Chondrocyte (in vitro differentiated cells): Measurements from ENCODE around the gene LIG3. TPM values are rescaled to one million over a fixed set of nuclear protein-coding genes. Genes with fewer than 3 reads are reported as not detected.

Experiments
- DNase-seq: peaks from one replicate; pipeline ENCODE4 v3.0.0; 2021; ENCODE audit warnings: mixed read lengths, low spot score
- H3K27ac Mint-ChIP-seq: one replicate; pipeline ENCODE4 v1.8.0; 2021; ENCODE audit warnings: mild to moderate bottlenecking, moderate library complexity, mixed read lengths; ENCODE audit not compliant: unreplicated experiment
- H3K27me3 Mint-ChIP-seq: 2 replicates; pipeline ENCODE4 v1.8.0; 2021; ENCODE audit warnings: low read depth, mixed read lengths
- H3K36me3 Mint-ChIP-seq: 2 replicates; pipeline ENCODE4 v1.8.0; 2021; ENCODE audit warnings: low read depth, mixed read lengths
- H3K4me1 Mint-ChIP-seq: 2 replicates; pipeline ENCODE4 v1.8.0; 2021; ENCODE audit warnings: low read depth, mild to moderate bottlenecking, mixed read lengths
- H3K4me3 Mint-ChIP-seq: one replicate; pipeline ENCODE4 v1.8.0; 2021; ENCODE audit warnings: mild to moderate bottlenecking, moderate library complexity, mixed read lengths; ENCODE audit not compliant: unreplicated experiment
- H3K9me3 Mint-ChIP-seq: 2 replicates; pipeline ENCODE4 v1.8.0; 2021; ENCODE audit warnings: low read depth, mixed read lengths
- CTCF ChIP-seq: fragments of 200-600 bp; sonication (generic); IDR thresholded peaks from 2 replicates; pipeline ENCODE4 v1.5.0; 2021; ENCODE audit warnings: antibody characterized with exemption, mild to moderate bottlenecking, moderate library complexity
- total RNA-seq: library from RNA; stranded (reverse); gene quantifications from 3 replicates; pipeline ENCODE4 v1.2.1, GENCODE V29; 2021

The LIG3 gene
- total RNA-seq, 1 donor from 2014 or later = 26.0 TPM

GRCh38 chr17:35048685-35049379 lies 68.5 kb downstream of the LIG3 start:
- H3K9me3 Mint-ChIP-seq = no peaks in the 10 kb centered on the region

DNA sequence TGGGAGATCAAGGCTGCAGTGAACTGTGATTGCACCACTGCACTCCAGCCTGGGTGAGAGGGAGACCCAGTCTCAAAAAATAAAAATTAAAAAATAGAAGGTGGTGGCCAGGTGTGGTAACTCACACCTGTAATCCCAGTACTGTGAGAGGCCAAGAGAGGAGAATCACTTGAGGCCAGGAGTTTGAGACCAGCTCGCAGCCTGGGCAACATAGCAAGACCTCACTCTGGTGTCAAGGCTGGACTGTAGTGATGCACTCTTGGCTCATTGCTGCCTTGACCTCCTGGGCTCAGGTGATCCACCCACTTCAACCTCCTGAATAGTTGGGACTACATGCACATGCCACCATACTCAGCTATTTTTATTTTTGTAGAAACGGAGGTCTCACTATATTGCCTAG lies 69.9 kb downstream of the LIG3 start:
- Mint-ChIP-seq H3K36me3 (peaks cover 4% of the 10 kb centered on the region), H3K4me3 (no peak overlapping the region), H3K27me3 (no peaks in the 10 kb centered on the region), H3K4me1 (peaks cover 28% of the 10 kb centered on the region), H3K27ac (no peak overlapping the region), H3K9me3 (no peaks in the 10 kb centered on the region)
- no peak for TF ChIP-seq CTCF
- no peak for DNase-seq

More at GRCh38 chr17:35048685-35049379, 68.5 kb downstream of the LIG3 start:
- DNase-seq = no peak
- Mint-ChIP-seq H3K4me3 (no peak overlapping the region), H3K4me1 (peaks cover 28% of the 10 kb centered on the region), H3K36me3 (peaks cover 4% of the 10 kb centered on the region), H3K27me3 (no peaks in the 10 kb centered on the region), H3K27ac (no peak overlapping the region)
- no peak for TF ChIP-seq CTCF

- no peak for TF ChIP-seq CTCF
- Mint-ChIP-seq H3K36me3 (peaks cover 5% of the 10 kb centered on the region), H3K4me1 (peaks cover 26% of the 10 kb centered on the region), H3K27ac (peak overlapping the region; percentile 10), H3K4me3 (no peak overlapping the region), H3K27me3 (no peaks in the 10 kb centered on the region), H3K9me3 (no peaks in the 10 kb centered on the region)
- DNase-seq = no peak
These were observed 70.9 kb downstream of the LIG3 start for GRCh38 chr17:35051183-35051578.

GRCh38 chr17:35051579-35052240 lies 71.4 kb downstream of the LIG3 start:
- no peak for DNase-seq
- H3K9me3 Mint-ChIP-seq = no peaks in the 10 kb centered on the region
- no peak overlapping the region for H3K4me3 Mint-ChIP-seq
- H3K27me3 Mint-ChIP-seq = no peaks in the 10 kb centered on the region
- TF ChIP-seq CTCF = no peak
- H3K36me3 Mint-ChIP-seq = peaks cover 5% of the 10 kb centered on the region
- H3K4me1 Mint-ChIP-seq = peaks cover 23% of the 10 kb centered on the region
- peak overlapping the region; percentile 10 for H3K27ac Mint-ChIP-seq

DNA sequence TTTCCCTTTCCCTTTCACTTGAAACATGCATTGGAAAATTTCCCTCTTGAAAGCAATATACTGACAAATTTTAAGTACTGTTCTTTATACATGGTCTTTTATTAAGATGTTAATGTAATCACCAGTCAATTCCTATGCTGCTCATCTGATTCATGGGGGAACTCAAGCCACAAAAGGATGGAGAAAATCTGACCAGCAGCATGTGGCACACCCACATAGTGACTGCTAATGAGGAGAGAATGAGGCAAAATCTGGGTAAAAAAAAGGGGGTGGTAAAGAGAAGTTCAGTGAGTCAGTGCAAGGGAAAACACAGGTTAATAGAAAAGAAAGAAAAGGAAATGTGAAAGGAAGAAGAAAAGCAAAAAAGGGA lies 71.9 kb downstream of the LIG3 start:
- Mint-ChIP-seq H3K4me1 (peaks cover 23% of the 10 kb centered on the region), H3K9me3 (no peaks in the 10 kb centered on the region), H3K27me3 (no peaks in the 10 kb centered on the region), H3K4me3 (no peak overlapping the region), H3K27ac (peak overlapping the region; percentile 10), H3K36me3 (peaks cover 5% of the 10 kb centered on the region)
- DNase-seq = no peak
- TF ChIP-seq CTCF = no peak
